Liver (tissue), 3 donors: Measurements from ENCODE around the gene MGAT3.

Source experiments
- ATF3 ChIP-seq: IDR thresholded peaks from 2 replicates; pipeline ENCODE4 v1.6.1; 2016; ENCODE audit warnings: antibody characterized with exemption
- CTCF ChIP-seq: fragments of 150-350 bp; IDR thresholded peaks from 2 replicates; pipeline ENCODE4 v1.5.1; 2017; ENCODE audit warnings: improper control_type of control experiment, low read depth, low read length; ENCODE audit not compliant: missing input control
- EGR1 ChIP-seq, 2 donors: IDR thresholded peaks; 2 replicates each; pipeline ENCODE4 v1.6.1; 2016 to 2018; ENCODE audit warnings: antibody characterized with exemption in 2 of 2, low read depth in 2 of 2
- GABPA ChIP-seq, 2 donors: IDR thresholded peaks in 1 of 2; conservative IDR thresholded peaks in 1 of 2; 2 replicates each; pipeline ENCODE4 v1.6.1; 2016; ENCODE audit warnings: antibody characterized with exemption in 2 of 2, mild to moderate bottlenecking in 1 of 2, moderate library complexity in 1 of 2
- HNF4A ChIP-seq, 2 donors: conservative IDR thresholded peaks; 2 replicates each; pipeline ENCODE4 v1.6.1; 2016; ENCODE audit warnings: antibody characterized with exemption in 2 of 2, mild to moderate bottlenecking in 2 of 2
- JUND ChIP-seq, 2 donors: IDR thresholded peaks; 2 replicates each; pipeline ENCODE4 v1.6.1; 2016; ENCODE audit warnings: antibody characterized with exemption in 2 of 2
- MAX ChIP-seq: IDR thresholded peaks from 2 replicates; pipeline ENCODE4 v1.6.1; 2016; ENCODE audit warnings: antibody characterized with exemption
- RAD21 ChIP-seq, 2 donors: IDR thresholded peaks; 2 replicates each; pipeline ENCODE4 v1.6.1; 2016; ENCODE audit warnings: antibody characterized with exemption in 2 of 2, mild to moderate bottlenecking in 2 of 2
- REST ChIP-seq: IDR thresholded peaks from 2 replicates; pipeline ENCODE4 v1.6.1; 2016; ENCODE audit warnings: antibody characterized with exemption, mild to moderate bottlenecking
- YY1 ChIP-seq: IDR thresholded peaks from 2 replicates; pipeline ENCODE4 v1.6.1; 2016; ENCODE audit warnings: antibody characterized with exemption, mild to moderate bottlenecking
- donor health status: healthy.
- donor health status: healthy.

- TF ChIP-seq CTCF, result no peak
- no peak for TF ChIP-seq RAD21 (IDR thresholded peaks at IDR 0.05)
- no peak for TF ChIP-seq REST
- TF ChIP-seq YY1, result no peak
- no peak for TF ChIP-seq GABPA (IDR thresholded peaks at IDR 0.05 in 1 of 2, conservative IDR thresholded peaks at IDR 0.05 in 1 of 2)
- TF ChIP-seq HNF4A (conservative IDR thresholded peaks at IDR 0.05), result no peak
- TF ChIP-seq JUND (IDR thresholded peaks at IDR 0.05), result no peak
- TF ChIP-seq EGR1 (IDR thresholded peaks at IDR 0.05; ENCODE audit: low read depth in 2 of 2), result no peak
- no peak for TF ChIP-seq MAX
- no peak for TF ChIP-seq ATF3
Measured at GRCh38 chr22:39468487-39469325, 11.9 kb downstream of the MGAT3 start.
